ENCODE data around the gene IQSEC2.

The IQSEC2 gene

GRCh38 chrX:53281321-53281822 lies at the start of gene IQSEC2:
TSS of gene IQSEC2 (minus strand) at chrX:53281584.
- FAIRE-seq (no peak), DNase-seq (ENCODE audit: insufficient read length, low spot score) (peak; percentile 62)

- no peak for FAIRE-seq
Measured at GRCh38 chrX:53330331-53330730, 48.9 kb upstream of the IQSEC2 start.

GRCh38 chrX:53324803-53325202 lies 43.4 kb upstream of the IQSEC2 start:
- DNase-seq (ENCODE audit: insufficient read length, low spot score): no peak
- no peak for FAIRE-seq

More at GRCh38 chrX:53330331-53330730, 48.9 kb upstream of the IQSEC2 start:
- no peak for DNase-seq (ENCODE audit: insufficient read length, low spot score)

DNA sequence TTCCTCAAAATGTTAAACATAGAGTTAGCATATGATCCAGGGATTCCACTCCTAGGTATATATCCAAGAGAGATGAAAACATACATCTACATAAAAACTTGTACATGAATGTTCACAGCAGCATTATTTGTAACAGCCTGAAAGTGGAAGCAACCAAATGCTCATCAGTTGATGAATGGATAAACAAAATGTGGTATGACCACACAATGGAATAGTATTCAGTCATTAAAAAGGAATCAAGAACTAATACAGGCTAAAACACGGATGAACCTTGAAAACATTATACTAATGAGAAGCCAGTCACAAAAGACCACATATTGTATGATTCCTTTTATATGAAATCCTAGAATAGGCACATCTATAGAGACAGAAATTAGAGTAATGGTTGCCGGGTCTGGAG lies 42.7 kb upstream of the IQSEC2 start:
- no peak for DNase-seq (ENCODE audit: insufficient read length, low spot score)
- FAIRE-seq: no peak

- FAIRE-seq: no peak
- DNase-seq (ENCODE audit: insufficient read length, low spot score): no peak
Measured at GRCh38 chrX:53323196-53323595, 41.8 kb upstream of the IQSEC2 start.

- DNase-seq (ENCODE audit: insufficient read length, low spot score) (no peak), FAIRE-seq (no peak)
Measured at GRCh38 chrX:53321943-53322497, 40.6 kb upstream of the IQSEC2 start.

DNA sequence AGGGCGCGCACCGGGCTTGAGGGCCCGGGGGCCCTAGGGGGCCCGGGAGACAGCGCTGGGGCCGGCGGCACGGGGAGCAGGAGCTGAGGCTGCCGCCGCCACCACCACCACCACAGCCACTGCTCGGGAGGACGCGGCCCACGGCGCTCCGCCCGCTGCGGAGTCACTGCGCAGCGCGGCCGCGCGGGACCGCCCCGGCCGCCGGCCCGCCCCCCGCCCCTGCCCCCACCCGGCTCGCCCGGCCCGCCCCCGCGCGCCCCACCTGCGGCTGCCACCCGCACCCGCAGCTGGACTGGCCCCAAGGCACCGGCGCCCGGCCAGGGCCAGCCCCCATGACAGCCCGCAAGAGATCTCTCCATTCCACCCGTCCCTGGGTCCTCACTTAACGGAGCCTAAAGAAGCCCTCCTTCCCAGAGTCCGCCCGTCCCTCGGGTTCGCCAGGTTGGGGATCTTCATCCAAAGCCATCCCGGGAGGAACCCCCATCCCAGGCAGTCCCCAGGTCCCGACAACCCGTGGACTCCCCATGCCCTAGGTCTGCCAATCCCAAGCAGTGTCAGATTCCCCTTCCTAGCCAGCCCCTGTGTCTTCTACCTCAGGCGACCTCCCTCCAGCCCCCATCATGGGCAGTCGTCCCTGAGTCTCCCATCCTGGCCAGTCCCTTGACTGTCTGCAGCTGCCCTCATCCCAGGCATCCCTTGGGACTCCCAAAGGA lies 40.0 kb upstream of the IQSEC2 start:
- FAIRE-seq: no peak
- no peak for DNase-seq (ENCODE audit: insufficient read length, low spot score)

DNA sequence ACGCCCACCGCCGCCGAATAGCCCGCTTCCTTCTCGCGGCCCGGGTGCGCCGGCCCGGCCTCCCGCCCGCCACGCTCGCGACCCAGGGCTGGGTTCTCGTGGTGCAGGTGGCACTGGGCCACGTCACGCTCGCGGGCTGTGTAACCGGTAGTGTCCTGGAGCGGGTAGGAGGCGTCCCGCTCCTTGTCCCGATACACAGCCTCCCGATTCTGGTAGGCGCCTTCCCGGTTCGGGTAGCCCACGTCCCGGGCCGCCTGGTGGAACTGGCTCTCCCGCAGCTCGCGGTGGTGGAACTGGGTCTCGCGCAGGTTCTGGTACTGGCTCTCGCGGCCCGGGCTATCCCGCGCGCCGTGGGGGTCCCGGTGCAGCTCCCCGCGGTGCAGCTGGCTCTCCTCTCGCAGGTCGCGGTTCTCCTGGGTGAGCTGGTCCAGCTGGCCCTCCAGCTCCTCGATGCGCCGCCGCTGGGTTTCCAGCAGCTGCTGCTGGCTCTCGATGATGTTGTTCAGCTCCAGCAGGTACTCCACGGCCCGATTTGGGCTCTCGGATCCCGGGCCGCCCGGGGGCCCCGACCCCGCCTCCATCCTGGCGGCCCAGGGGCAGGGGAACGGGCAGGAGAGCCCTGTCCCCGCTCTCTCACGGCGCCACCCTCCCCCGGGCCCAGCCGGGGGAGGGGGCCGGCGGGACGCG lies 39.3 kb upstream of the IQSEC2 start:
- no peak for FAIRE-seq
- no peak for DNase-seq (ENCODE audit: insufficient read length, low spot score)

GRCh38 chrX:53319614-53320542 lies 38.5 kb upstream of the IQSEC2 start:
- DNase-seq (ENCODE audit: insufficient read length, low spot score): no peak
- FAIRE-seq: no peak

- no peak for FAIRE-seq
- no peak for DNase-seq (ENCODE audit: insufficient read length, low spot score)
Measured at GRCh38 chrX:53318766-53319353, 37.5 kb upstream of the IQSEC2 start.

GRCh38 chrX:53317365-53318069 lies 36.1 kb upstream of the IQSEC2 start:
- DNase-seq (ENCODE audit: insufficient read length, low spot score): peak; percentile 48
- FAIRE-seq: no peak

DNA sequence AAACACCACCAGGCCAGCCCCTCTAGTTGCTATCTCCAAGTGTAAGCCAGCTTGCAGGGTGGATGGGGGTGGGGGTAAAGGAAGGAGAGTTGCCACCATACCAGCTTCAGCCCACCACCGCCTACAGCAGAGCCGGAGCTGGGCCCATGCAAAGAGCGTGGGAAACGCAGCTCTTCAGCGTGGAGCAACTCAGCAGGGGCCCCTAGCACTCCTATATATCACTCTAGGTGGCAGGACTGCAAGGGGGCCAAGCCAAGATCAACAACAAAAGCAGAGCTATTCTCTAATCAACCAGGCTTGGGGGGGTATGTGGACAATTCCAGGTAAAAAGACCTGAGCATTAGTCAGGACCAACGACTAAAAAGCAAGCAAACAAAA lies 35.5 kb upstream of the IQSEC2 start:
- no peak for FAIRE-seq

DNA sequence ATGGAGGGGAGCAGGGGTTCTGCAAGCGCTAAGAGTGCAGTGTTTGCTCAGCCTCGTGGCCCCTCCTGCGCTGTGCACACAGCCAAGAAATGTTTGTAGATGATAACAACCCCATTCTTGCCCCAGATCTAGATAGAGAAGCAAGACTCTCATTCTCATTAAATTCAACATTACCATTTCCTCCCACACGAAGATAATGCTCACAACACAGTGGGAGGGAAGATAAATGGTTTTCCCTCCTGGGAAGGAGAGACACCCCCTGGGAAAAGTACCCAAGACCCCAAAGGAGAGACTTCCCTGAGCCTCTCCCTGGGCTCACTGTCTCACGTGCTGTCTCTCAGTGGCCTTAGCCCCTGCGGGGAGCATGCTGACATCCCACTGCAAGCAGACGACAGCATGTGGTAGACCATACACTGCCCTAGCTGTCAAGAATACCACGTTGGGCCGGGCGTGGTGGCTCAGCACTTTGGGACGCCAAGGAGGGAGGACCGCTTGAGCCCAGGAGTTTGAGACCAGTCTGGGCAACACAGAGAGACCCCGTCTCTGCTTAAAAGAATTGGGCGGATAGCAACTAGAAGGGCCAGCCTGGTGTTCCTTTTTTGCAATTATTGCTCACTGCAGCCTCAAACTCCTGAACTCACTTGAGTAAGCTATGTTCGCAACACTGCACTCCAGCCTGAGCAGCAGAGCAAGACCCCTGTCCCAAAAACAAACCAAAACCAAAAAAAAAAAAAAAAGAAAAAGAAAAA lies 34.9 kb upstream of the IQSEC2 start:
- FAIRE-seq (no peak), DNase-seq (ENCODE audit: insufficient read length, low spot score) (no peak)

More for the DNA sequence above, 35.5 kb upstream of the IQSEC2 start:
- no peak for DNase-seq (ENCODE audit: insufficient read length, low spot score)

DNA sequence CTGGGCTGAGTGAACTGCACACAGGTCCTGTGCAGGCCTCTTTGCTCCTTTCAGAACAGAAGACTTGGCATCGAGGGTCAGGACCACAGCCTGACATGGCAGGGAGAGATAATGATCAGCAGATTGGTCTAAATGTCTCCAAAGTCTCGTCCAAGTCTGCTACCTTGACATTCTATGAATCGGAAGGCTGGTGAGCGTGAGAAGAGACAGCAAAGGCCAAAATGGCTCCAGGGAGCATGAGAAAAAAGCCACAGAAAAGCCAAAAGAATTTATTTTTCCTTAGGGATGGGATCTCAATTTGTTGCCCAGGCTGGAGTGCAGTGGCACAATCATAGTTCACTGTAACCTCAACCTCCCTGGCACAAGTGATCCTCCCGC lies 32.3 kb upstream of the IQSEC2 start:
- FAIRE-seq (no peak), DNase-seq (ENCODE audit: insufficient read length, low spot score) (no peak)

- no peak for FAIRE-seq
Measured at GRCh38 chrX:53312946-53313727, 31.8 kb upstream of the IQSEC2 start.

GRCh38 chrX:53309837-53310236 lies 28.5 kb upstream of the IQSEC2 start:
- DNase-seq (ENCODE audit: insufficient read length, low spot score) (no peak), FAIRE-seq (no peak)

More at GRCh38 chrX:53312946-53313727, 31.8 kb upstream of the IQSEC2 start:
- DNase-seq (ENCODE audit: insufficient read length, low spot score): peak; percentile 43

DNA sequence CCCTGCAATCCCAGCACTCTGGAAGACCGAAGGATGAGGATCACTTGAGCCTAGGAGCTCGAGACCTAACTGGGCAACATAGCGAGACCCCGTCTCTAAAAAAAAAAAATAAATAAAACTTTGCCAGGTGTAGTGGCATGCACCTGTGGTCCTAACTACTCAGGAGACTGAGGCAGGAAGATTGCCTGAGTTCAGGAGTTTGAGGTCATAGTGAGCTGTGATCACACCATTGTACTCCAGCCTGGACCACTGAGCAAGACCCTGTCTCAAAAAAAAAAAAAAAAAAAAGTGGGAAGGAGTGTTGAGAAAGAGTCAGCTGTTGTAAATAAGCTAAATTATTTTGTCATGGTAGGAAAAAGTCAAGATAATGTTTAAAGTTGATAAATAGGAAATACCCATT lies 27.5 kb upstream of the IQSEC2 start:
- no peak for FAIRE-seq
- no peak for DNase-seq (ENCODE audit: insufficient read length, low spot score)
